HepG2 (cell line): ENCODE results near the gene PIN4. TPM values are rescaled to one million over a fixed set of nuclear protein-coding genes. Genes with fewer than 3 reads are reported as not detected.

ENCODE experiments used
- ATAC-seq: fragments of 200-7000 bp; cut with Tn5 transposase; 3 replicates; pipeline ENCODE4 v1.9.1; 2020; ENCODE audit warnings: mild to moderate bottlenecking, moderate library complexity
- BruUV-seq: library from RNA; stranded (reverse); fragments of 400-500 nt; replicated peaks from 2 replicates; lab custom pipeline; 2021; lab: Mats Ljungman, UMichigan
- CTCF ChIA-PET: fragments of 300-600 bp; formaldehyde crosslinking; extraction: SDS; loops from one replicate; lab custom pipeline; 2021; ENCODE audit warnings: low total read pairs, inconsistent platforms, low intra/inter-chr PET ratio; lab: Yijun Ruan, JAX
- POLR2A ChIA-PET: fragments of 350-600 bp; sonication (Branson Sonifier 250); formaldehyde crosslinking; loops from one replicate; lab custom pipeline; 2020; ENCODE audit warnings: antibody characterized with exemption, inconsistent platforms; lab: Yijun Ruan, JAX
- DNase-seq: peaks from one replicate; pipeline ENCODE4 v3.0.0-alpha.2; 2015; ENCODE audit warnings: low spot score
- FAIRE-seq: peaks from 3 replicates; lab custom pipeline; 2011; peaks lifted over from hg19 to GRCh38; lab: Jason Lieb, UNC
- H2AFZ ChIP-seq: one replicate; pipeline ENCODE4 v1.6.1; 2011; ENCODE audit warnings: low read length, inconsistent platforms
- H3K27ac ChIP-seq: fragments of 300-600 bp; 3 replicates; pipeline ENCODE4 v1.8.0; 2011; ENCODE audit warnings: mixed run types, mild to moderate bottlenecking, mixed read lengths, low read length, inconsistent platforms; ENCODE audit not compliant: insufficient read depth; ENCODE audit errors: extremely low read length
- H3K27me3 ChIP-seq, 2 experiments: fragments of 200-600 bp in 1 of 2; 2 replicates in 1 of 2; 3 replicates in 1 of 2; pipeline versions ENCODE4 v1.6.0 to v1.8.0; 2011; ENCODE audit warnings: low read length in 2 of 2, mild to moderate bottlenecking in 2 of 2, moderate library complexity in 2 of 2, inconsistent platforms in 1 of 2; ENCODE audit not compliant: insufficient read depth in 2 of 2, control insufficient read depth in 1 of 2
- H3K36me3 ChIP-seq, 2 experiments: fragments of 200-600 bp in 1 of 2; replicated peaks in 1 of 2; 2 replicates in 1 of 2; 3 replicates in 1 of 2; pipeline versions ENCODE4 v1.5.1 to v1.8.0; 2011; ENCODE audit warnings: low read length in 2 of 2, inconsistent platforms in 1 of 2; ENCODE audit not compliant: insufficient read depth in 2 of 2, control insufficient read depth in 1 of 2
- H3K4me1 ChIP-seq: 2 replicates; pipeline ENCODE4 v1.5.1; 2012; ENCODE audit warnings: low read length, inconsistent platforms; ENCODE audit not compliant: insufficient read depth
- H3K4me2 ChIP-seq: 2 replicates; pipeline ENCODE4 v1.6.0; 2011; ENCODE audit warnings: low read depth, low read length, inconsistent platforms
- H3K4me3 ChIP-seq, 3 experiments: fragments of 200-600 bp in 1 of 3; sonication (generic), shearing (Covaris generic) in 1 of 3; replicated peaks in 1 of 3; 2 replicates each; pipeline ENCODE4 v1.5.1; 2011 to 2016; ENCODE audit warnings: low read length in 3 of 3, inconsistent platforms in 2 of 3, low read depth in 2 of 3, mild to moderate bottlenecking in 2 of 3, control low read depth in 1 of 3, mixed read lengths in 1 of 3; ENCODE audit not compliant: insufficient read depth in 1 of 3
- H3K79me2 ChIP-seq: one replicate; pipeline ENCODE4 v1.6.1; 2011; ENCODE audit warnings: low read length, inconsistent platforms; ENCODE audit not compliant: insufficient read depth
- H3K9ac ChIP-seq: 2 replicates; pipeline ENCODE4 v1.6.0; 2011; ENCODE audit warnings: mild to moderate bottlenecking, low read depth, low read length, inconsistent platforms; ENCODE audit not compliant: insufficient read depth
- H3K9me3 ChIP-seq: 2 replicates; pipeline ENCODE4 v1.5.1; 2012; ENCODE audit warnings: mild to moderate bottlenecking, low read length
- H4K20me1 ChIP-seq: 2 replicates; pipeline ENCODE4 v1.6.0; 2011; ENCODE audit warnings: inconsistent platforms, mild to moderate bottlenecking, low read length, moderate library complexity; ENCODE audit not compliant: insufficient read depth
- ARID2 ChIP-seq: sonication (generic); formaldehyde crosslinking; IDR thresholded peaks from 2 replicates; pipeline ENCODE4 v1.8.1; 2022; ENCODE audit warnings: mild to moderate bottlenecking, missing genetic modification reagents, borderline replicate concordance
- FOXA1 ChIP-seq, 2 experiments: fragments of 450-650 bp in 1 of 2; sonication (generic) in 1 of 2; formaldehyde crosslinking in 1 of 2; IDR thresholded peaks; 2 replicates each; pipeline versions ENCODE4 v1.4.0 to v1.6.1; 2016 to 2020; ENCODE audit warnings: missing genetic modification reagents in 1 of 2
- RBAK ChIP-seq: sonication (generic); formaldehyde crosslinking; IDR thresholded peaks from 2 replicates; pipeline ENCODE4 v1.5.1; 2020; ENCODE audit warnings: mild to moderate bottlenecking, missing genetic modification reagents
- TOPORS ChIP-seq: sonication (generic); formaldehyde crosslinking; IDR thresholded peaks from 2 replicates; pipeline ENCODE4 v1.8.0; 2023; ENCODE audit warnings: mild to moderate bottlenecking, missing genetic modification reagents
- ZNF549 ChIP-seq: sonication (generic); formaldehyde crosslinking; IDR thresholded peaks from 2 replicates; pipeline ENCODE4 v1.5.0; 2020; ENCODE audit warnings: missing genetic modification reagents
- ZSCAN9 ChIP-seq: IDR thresholded peaks from 2 replicates; pipeline ENCODE4 v1.6.1; 2016; ENCODE audit warnings: borderline replicate concordance
- WGBS: methylation state at CpG from one replicate; pipeline ENCODE4 v1.1.6; 2017; ENCODE audit warnings: low lambda C conversion rate; 5-methylcytosine and 5-hydroxymethylcytosine counted together
- in situ Hi-C: cut with HindIII; loops from 2 replicates; pipeline ENCODE4 v1.10.0; 2017; ENCODE audit warnings: low pct_unique_long_range_greater_than_20kb; ENCODE audit not compliant: extremely low pct_ligation_motif_present
- intact Hi-C: fragments of 100-400 bp; cut with micrococcal nuclease; formaldehyde crosslinking; loops from one replicate; pipeline ENCODE4 v1.10.0; 2022; ENCODE audit not compliant: unreplicated experiment
- polyA plus RNA-seq, 8 experiments: library from polyadenylated mRNA; depleted of rRNA in 3 of 8; stranded (reverse) in 7 of 8; unstranded in 1 of 8; fragments of >200 nt; fragmentation: Illumina TruSeq in 4 of 8; extraction: Trizol in 4 of 8; gene quantifications; 2 replicates each; pipeline versions ENCODE4 v1.2.1 to v1.2.3, GENCODE V29; 2011 to 2016; ENCODE audit warnings: low read depth in 4 of 8, missing spikeins in 1 of 8, mixed read lengths in 1 of 8; ENCODE audit not compliant: insufficient read depth in 1 of 8
- total RNA-seq, 5 experiments: library from RNA; depleted of rRNA; stranded (reverse); fragments of >200 nt; fragmentation: Illumina TruSeq; extraction: Trizol; gene quantifications; 2 replicates each; pipeline ENCODE4 v1.2.3, GENCODE V29; 2016; ENCODE audit warnings: low read depth in 1 of 5
- TF ChIP-seq, protein P1 (sequence below): sonication (generic); formaldehyde crosslinking; IDR thresholded peaks from 2 replicates; pipeline ENCODE4; 2020; ENCODE audit warnings: missing genetic modification reagents, mild to moderate bottlenecking, borderline replicate concordance
- TF ChIP-seq, protein P2 (sequence below): IDR thresholded peaks from 2 replicates; pipeline ENCODE4 v1.6.1; 2016

The PIN4 gene
- total and polyA plus RNA-seq, 2 of the 13 experiments (the other 11 are each of a cell fraction or from before 2014, with no cell fraction given), result 12.6 to 29.5 TPM

DNA sequence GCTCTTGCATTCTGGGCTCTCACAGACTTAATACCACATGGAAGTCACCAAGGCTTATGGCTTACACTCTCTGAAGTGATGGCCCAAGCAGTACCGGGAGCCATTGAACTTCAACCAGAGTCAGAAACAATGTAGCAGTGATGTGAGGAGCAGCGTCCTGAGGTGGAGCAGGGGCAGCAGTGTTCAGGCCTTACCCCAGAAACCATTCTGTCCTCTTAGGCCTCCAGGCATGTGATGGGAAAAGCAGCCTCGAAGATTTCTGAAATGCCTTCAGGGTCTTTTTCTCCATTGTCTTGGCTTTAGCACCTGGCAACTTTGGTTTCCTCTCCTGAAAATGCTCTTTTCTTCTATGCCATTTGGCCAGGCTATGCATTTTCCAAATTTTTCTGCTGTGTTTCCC lies 22.8 kb upstream of the PIN4 start:
- DNase-seq (no peak), FAIRE-seq (no peak), ATAC-seq (no peak)
- H3K9ac ChIP-seq, result no peak overlapping the region
- ChIA-PET CTCF (no interaction called here), POLR2A (no interaction called here)
- H3K4me1 ChIP-seq, result no peaks in the 10 kb centered on the region
- no peaks in the 10 kb centered on the region for H4K20me1 ChIP-seq
- no peaks in the 10 kb centered on the region for H3K79me2 ChIP-seq
- H2AFZ ChIP-seq, result no peak overlapping the region
- H3K4me2 ChIP-seq, result no peak overlapping the region
- no peaks in the 10 kb centered on the region for H3K36me3 ChIP-seq
- no peak overlapping the region for H3K27ac ChIP-seq
- H3K9me3 ChIP-seq, result no peaks in the 10 kb centered on the region; the same call in 1 of the 2 replicates
- intact Hi-C loops (no loop called here), in situ Hi-C loops (no loop called here)
- 0% methylated on average over 1 of the region's 3 CpGs for WGBS
- TF ChIP-seq ZNF549 (CRISPR knock-in tag), result no peak
- TF ChIP-seq, protein P1, sequence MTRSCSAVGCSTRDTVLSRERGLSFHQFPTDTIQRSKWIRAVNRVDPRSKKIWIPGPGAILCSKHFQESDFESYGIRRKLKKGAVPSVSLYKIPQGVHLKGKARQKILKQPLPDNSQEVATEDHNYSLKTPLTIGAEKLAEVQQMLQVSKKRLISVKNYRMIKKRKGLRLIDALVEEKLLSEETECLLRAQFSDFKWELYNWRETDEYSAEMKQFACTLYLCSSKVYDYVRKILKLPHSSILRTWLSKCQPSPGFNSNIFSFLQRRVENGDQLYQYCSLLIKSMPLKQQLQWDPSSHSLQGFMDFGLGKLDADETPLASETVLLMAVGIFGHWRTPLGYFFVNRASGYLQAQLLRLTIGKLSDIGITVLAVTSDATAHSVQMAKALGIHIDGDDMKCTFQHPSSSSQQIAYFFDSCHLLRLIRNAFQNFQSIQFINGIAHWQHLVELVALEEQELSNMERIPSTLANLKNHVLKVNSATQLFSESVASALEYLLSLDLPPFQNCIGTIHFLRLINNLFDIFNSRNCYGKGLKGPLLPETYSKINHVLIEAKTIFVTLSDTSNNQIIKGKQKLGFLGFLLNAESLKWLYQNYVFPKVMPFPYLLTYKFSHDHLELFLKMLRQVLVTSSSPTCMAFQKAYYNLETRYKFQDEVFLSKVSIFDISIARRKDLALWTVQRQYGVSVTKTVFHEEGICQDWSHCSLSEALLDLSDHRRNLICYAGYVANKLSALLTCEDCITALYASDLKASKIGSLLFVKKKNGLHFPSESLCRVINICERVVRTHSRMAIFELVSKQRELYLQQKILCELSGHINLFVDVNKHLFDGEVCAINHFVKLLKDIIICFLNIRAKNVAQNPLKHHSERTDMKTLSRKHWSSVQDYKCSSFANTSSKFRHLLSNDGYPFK (CRISPR knock-in tag), result no peak
- TF ChIP-seq FOXA1 (IDR thresholded peaks at IDR 0.05), result no peak
- TF ChIP-seq FOXA1 (CRISPR knock-in tag; IDR thresholded peaks at IDR 0.05), result no peak
- TF ChIP-seq, protein P2, sequence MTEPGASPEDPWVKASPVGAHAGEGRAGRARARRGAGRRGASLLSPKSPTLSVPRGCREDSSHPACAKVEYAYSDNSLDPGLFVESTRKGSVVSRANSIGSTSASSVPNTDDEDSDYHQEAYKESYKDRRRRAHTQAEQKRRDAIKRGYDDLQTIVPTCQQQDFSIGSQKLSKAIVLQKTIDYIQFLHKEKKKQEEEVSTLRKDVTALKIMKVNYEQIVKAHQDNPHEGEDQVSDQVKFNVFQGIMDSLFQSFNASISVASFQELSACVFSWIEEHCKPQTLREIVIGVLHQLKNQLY (CRISPR knock-in tag), result no peak
- no peak for TF ChIP-seq RBAK
- TF ChIP-seq ARID2, result no peak
- TF ChIP-seq ZSCAN9 (CRISPR knock-in tag), result no peak
- TF ChIP-seq TOPORS (CRISPR knock-in tag), result no peak
- no peaks in the 10 kb centered on the region; a peak in 1 of 5 replicates for H3K27me3 ChIP-seq
- no peak overlapping the region for H3K4me3 ChIP-seq
- no TSS peak for BruUV-seq
